Adrenal gland (tissue), 5 donors: ENCODE results near the gene PPFIA1.

Source experiments
- POLR2A ChIP-seq, 2 donors: fragments of 450-650 bp; IDR thresholded peaks; one replicate each; pipeline ENCODE4 v1.6.1; 2017; ENCODE audit warnings: antibody characterized with exemption in 2 of 2, mild to moderate bottlenecking in 2 of 2, moderate library complexity in 1 of 2
- TF ChIP-seq, protein P1 (sequence below), 6 experiments: fragments of 450-650 bp in 4 of 6; fragments of 200-600 bp in 2 of 6; sonication (generic) in 1 of 6; IDR thresholded peaks; 1 replicate in 5 of 6; 2 replicates in 1 of 6; pipeline versions ENCODE4 v1.5.1 to v1.8.0; 2016 to 2021; ENCODE audit warnings: antibody characterized with exemption in 6 of 6, mild to moderate bottlenecking in 2 of 6, moderate library complexity in 1 of 6
- donor health status: DM: no; HTN: no; CAD: no.

DNA sequence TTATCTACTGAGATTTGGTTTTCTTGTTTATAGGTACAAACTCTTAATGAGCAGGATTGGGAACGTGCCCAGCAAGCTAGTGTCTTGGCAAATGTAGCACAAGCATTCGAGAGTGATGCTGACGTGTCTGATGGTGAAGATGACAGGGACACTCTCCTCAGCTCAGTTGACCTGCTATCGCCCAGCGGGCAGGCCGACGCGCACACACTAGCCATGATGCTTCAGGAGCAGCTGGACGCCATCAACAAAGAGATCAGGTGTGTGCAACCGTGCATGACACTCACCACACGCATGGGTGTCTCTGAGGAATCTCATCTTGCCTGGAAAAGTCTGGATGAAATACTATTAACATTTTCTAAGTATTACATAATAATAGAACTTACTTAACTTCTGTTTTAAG lies 73.1 kb downstream of the PPFIA1 start:
- TF ChIP-seq, protein P1, sequence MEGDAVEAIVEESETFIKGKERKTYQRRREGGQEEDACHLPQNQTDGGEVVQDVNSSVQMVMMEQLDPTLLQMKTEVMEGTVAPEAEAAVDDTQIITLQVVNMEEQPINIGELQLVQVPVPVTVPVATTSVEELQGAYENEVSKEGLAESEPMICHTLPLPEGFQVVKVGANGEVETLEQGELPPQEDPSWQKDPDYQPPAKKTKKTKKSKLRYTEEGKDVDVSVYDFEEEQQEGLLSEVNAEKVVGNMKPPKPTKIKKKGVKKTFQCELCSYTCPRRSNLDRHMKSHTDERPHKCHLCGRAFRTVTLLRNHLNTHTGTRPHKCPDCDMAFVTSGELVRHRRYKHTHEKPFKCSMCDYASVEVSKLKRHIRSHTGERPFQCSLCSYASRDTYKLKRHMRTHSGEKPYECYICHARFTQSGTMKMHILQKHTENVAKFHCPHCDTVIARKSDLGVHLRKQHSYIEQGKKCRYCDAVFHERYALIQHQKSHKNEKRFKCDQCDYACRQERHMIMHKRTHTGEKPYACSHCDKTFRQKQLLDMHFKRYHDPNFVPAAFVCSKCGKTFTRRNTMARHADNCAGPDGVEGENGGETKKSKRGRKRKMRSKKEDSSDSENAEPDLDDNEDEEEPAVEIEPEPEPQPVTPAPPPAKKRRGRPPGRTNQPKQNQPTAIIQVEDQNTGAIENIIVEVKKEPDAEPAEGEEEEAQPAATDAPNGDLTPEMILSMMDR (IDR thresholded peaks at IDR 0.05), result no peak
- TF ChIP-seq POLR2A (IDR thresholded peaks at IDR 0.05), result no peak
